Measurements from ENCODE around the gene SDCCAG8. TPM values are rescaled to one million over a fixed set of nuclear protein-coding genes. Genes with fewer than 3 reads are reported as not detected.

The SDCCAG8 gene
- total and polyA plus RNA-seq, 2 experiments from 2014 or later: 23.3 to 38.5 TPM

DNA sequence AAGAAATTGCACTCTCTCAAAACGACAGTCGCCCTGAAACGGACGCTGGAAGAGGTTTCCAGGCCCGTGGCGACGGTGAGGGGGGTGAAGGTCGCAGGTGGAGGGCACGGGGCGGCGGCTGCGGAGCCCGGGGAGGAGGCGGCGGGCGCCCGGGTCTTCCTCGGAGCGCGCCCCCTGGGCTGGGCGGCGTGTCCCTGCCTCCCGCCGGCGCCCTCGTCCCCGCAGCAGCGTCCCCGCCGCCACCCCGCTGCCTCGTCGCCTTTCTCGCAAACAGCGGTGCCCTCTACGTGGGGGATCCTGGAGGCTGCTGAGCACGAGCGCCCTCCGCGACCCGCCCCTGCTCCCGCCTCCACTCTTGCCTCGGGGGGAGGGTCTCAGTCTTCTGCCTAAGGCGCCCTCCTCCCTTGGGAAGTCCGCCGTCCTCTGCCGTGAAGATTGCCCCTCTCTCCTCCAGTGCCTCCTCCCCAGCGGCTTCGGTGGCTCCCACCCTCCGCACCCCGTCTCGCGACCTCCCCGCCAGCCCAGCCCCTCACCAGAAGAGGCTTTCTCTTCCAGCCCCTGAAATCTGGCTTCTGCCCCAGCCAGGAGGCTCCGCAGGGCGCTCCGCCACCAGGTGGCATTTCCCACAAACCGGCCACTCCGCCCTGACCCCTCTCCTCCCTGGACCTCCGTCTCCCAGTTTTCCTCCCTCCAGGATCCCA lies 227.4 kb downstream of the SDCCAG8 start:
- peak in 1 of 2 donors; percentile 43 for DNase-seq (ENCODE audit: low read depth in 1 of 2, low spot score in 1 of 2)
- Histone ChIP-seq H3K4me3 (peak overlapping the region; percentile 37), H3K27me3 (no peaks in the 10 kb centered on the region), H3K36me3 (no peaks in the 10 kb centered on the region), H3K9me3 (ENCODE audit: low read depth) (no peaks in the 10 kb centered on the region), H3K27ac (no peak overlapping the region), H3K4me1 (ENCODE audit: low read depth) (peaks cover 5% of the 10 kb centered on the region)
- TF ChIP-seq CTCF (IDR thresholded peaks at IDR 0.05; ENCODE audit: low read depth, low read length): peak; percentile 10

DNA sequence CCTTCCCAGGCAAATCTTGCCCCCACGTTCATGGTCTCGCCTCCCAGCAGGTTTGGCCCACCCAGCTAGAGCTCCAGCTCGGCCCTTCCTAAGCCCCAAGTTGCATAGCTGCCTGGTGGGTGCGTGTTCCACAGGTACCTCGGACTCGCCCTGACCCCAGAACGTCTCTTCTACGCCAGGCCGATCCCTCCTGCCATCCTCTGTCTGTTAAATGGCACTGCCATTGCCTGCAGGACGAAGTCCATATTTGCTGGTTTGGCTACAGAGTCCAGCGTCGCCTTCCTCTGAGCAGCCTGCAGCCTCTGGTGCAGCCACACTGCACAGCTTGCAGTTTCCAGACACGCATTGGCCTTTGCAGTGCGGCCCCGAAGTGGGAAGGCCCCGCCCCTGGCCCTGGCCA lies 228.1 kb downstream of the SDCCAG8 start:
- Histone ChIP-seq H3K9me3 (ENCODE audit: low read depth) (no peaks in the 10 kb centered on the region), H3K36me3 (no peaks in the 10 kb centered on the region), H3K27ac (no peak overlapping the region), H3K4me3 (no peak overlapping the region), H3K27me3 (no peaks in the 10 kb centered on the region), H3K4me1 (ENCODE audit: low read depth) (peaks cover 5% of the 10 kb centered on the region)
- TF ChIP-seq CTCF (IDR thresholded peaks at IDR 0.05; ENCODE audit: low read depth, low read length): no peak
- DNase-seq (ENCODE audit: low read depth in 1 of 2, low spot score in 1 of 2): no peak

GRCh38 chr1:243487036-243487648 lies 231.3 kb downstream of the SDCCAG8 start:
- Histone ChIP-seq H3K27ac (no peak overlapping the region), H3K4me3 (no peak overlapping the region), H3K27me3 (no peaks in the 10 kb centered on the region), H3K4me1 (ENCODE audit: low read depth) (peaks cover 5% of the 10 kb centered on the region), H3K9me3 (ENCODE audit: low read depth) (no peaks in the 10 kb centered on the region), H3K36me3 (no peaks in the 10 kb centered on the region)
- no peak for DNase-seq (ENCODE audit: low read depth in 1 of 2, low spot score in 1 of 2)
- no peak for TF ChIP-seq CTCF (IDR thresholded peaks at IDR 0.05; ENCODE audit: low read depth, low read length)

DNA sequence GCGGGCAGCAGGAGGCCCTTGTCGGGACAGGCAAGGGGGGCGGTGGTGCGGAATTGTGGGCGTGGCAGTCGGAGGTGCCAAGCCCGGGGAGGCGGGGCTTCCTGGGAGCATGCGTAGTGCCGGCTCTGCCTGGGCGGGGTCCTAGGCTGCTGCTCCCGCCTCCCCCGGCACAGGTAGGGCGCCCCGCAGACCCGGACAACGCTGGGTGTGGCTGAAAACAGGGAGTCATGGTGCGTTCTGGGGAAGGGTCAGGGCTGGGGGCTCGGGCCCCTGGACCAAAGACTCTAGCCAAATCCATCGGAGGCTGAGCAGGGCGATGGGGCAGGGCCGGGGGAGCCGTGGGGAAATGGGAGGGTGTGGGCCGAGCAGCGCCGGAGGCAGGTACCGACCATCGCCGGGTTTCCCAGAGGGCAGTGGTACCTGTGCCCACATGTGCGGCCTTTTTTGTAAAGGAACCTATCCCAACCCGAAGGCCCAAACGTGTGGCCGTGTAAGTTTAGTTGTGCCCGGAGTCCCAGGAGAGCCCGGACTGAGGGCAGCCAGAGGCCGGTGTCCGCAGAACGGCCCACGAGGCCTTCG lies 231.9 kb downstream of the SDCCAG8 start:
- H3K9me3 ChIP-seq (ENCODE audit: low read depth): no peaks in the 10 kb centered on the region
- TF ChIP-seq CTCF (IDR thresholded peaks at IDR 0.05; ENCODE audit: low read depth, low read length): no peak
- DNase-seq (ENCODE audit: low read depth in 1 of 2, low spot score in 1 of 2): no peak
- H3K27me3 ChIP-seq: no peaks in the 10 kb centered on the region
- H3K36me3 ChIP-seq: no peaks in the 10 kb centered on the region
- no peak overlapping the region for H3K4me3 ChIP-seq
- H3K27ac ChIP-seq: no peak overlapping the region
- peaks cover 3% of the 10 kb centered on the region for H3K4me1 ChIP-seq (ENCODE audit: low read depth)

DNA sequence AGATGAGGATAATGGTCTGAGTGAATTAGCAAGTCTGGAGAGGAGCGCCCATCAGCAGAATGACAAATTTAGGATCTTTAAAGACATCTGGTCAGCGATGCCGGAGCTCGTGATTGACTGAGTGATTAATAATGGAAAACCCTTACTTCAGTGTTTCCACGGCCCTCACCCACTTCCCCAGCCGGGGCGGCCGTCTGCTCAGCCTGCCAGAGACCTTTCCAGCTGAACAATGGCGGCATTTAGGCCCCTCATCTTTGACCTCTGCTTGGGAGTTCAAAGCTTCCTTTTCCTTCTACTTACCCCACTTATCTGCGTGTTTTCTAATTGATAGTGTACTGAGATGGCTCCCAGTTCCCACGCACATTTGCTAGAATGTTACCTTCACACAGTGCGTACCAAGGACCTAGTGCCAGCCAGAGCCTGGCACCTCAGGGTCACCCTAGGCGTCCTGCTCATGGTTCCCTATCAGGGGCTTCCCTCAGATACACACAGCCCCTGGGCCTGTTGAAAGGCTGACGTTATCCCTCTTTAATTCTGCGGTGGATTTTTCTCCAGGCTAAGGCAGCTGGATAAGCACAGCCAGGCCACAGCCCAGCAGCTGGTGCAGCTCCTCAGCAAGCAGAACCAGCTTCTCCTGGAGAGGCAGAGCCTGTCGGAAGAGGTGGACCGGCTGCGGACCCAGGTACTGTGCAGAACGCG lies 232.8 kb downstream of the SDCCAG8 start:
- no peaks in the 10 kb centered on the region for H3K4me1 ChIP-seq (ENCODE audit: low read depth)
- H3K4me3 ChIP-seq: no peak overlapping the region
- H3K27me3 ChIP-seq: no peaks in the 10 kb centered on the region
- peak overlapping the region; percentile 4 for H3K27ac ChIP-seq
- TF ChIP-seq CTCF (IDR thresholded peaks at IDR 0.05; ENCODE audit: low read depth, low read length): no peak
- no peaks in the 10 kb centered on the region for H3K9me3 ChIP-seq (ENCODE audit: low read depth)
- DNase-seq (ENCODE audit: low read depth in 1 of 2, low spot score in 1 of 2): no peak
- no peaks in the 10 kb centered on the region for H3K36me3 ChIP-seq
